IMR-90 (cell line): ENCODE measurements around the gene TSPAN3.

ENCODE experiments used
- MXI1 ChIP-seq: IDR thresholded peaks from 2 replicates; pipeline ENCODE4 v1.6.1; 2012; ENCODE audit warnings: low read depth, mild to moderate bottlenecking, low read length, moderate library complexity, borderline replicate concordance
- POLR2A ChIP-seq: IDR thresholded peaks from 2 replicates; pipeline ENCODE4 v1.6.1; 2012; ENCODE audit warnings: mild to moderate bottlenecking, low read depth, low read length

GRCh38 chr15:76993114-76993725 is 77.7 kb downstream of the TSPAN3 start:
- TF ChIP-seq POLR2A (no peak), MXI1 (no peak)
